ENCODE results near the gene PHACTR1.

The PHACTR1 gene

GRCh38 chr6:13075141-13075845, 358.7 kb downstream of the PHACTR1 start:
- H3K27ac ChIP-seq (ENCODE audit: low read depth, low read length) = no peak overlapping the region
- H3K79me2 ChIP-seq (ENCODE audit: control insufficient read depth, insufficient read depth, low read length, unreplicated experiment) = no peaks in the 10 kb centered on the region
- H2AFZ ChIP-seq (ENCODE audit: low read length, unreplicated experiment) = no peak overlapping the region
- no peak overlapping the region for H3K4me3 ChIP-seq (ENCODE audit: low read depth, low read length)
- H3K27me3 ChIP-seq (ENCODE audit: insufficient read depth, low read length) = no peaks in the 10 kb centered on the region
- H3K36me3 ChIP-seq (ENCODE audit: insufficient read depth, low read length) = no peaks in the 10 kb centered on the region
- H3K4me1 ChIP-seq (ENCODE audit: control insufficient read depth, insufficient read depth, low read length, unreplicated experiment) = no peaks in the 10 kb centered on the region

DNA sequence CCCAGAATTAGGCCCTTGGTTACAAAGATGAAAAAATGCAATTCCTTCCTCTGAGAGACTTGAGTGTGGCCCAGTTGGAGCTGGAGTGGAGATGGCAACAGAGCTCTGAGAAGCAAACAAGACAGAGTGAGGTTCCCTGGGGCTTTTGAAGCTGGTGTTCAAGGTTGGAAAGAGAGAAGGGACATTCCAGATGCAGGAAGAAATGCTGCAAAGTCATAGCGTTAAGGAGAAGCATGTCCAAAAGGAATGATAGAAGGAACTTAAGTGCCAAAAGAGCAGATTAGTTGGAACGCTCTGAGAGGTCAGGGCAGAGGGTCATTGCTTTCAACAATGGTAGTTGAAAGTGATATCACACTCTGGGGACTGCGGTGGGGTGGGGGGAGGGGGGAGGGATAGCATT, 360.0 kb downstream of the PHACTR1 start:
- no peaks in the 10 kb centered on the region for H3K4me1 ChIP-seq (ENCODE audit: control insufficient read depth, insufficient read depth, low read length, unreplicated experiment)
- no peak overlapping the region for H2AFZ ChIP-seq (ENCODE audit: low read length, unreplicated experiment)
- H3K79me2 ChIP-seq (ENCODE audit: control insufficient read depth, insufficient read depth, low read length, unreplicated experiment) = no peaks in the 10 kb centered on the region
- no peak overlapping the region for H3K4me3 ChIP-seq (ENCODE audit: low read depth, low read length)
- no peaks in the 10 kb centered on the region for H3K36me3 ChIP-seq (ENCODE audit: insufficient read depth, low read length)
- no peaks in the 10 kb centered on the region for H3K27me3 ChIP-seq (ENCODE audit: insufficient read depth, low read length)
- no peak overlapping the region for H3K27ac ChIP-seq (ENCODE audit: low read depth, low read length)

- H3K79me2 ChIP-seq (ENCODE audit: control insufficient read depth, insufficient read depth, low read length, unreplicated experiment) = no peaks in the 10 kb centered on the region
- no peaks in the 10 kb centered on the region for H3K27me3 ChIP-seq (ENCODE audit: insufficient read depth, low read length)
- H3K36me3 ChIP-seq (ENCODE audit: insufficient read depth, low read length) = no peaks in the 10 kb centered on the region
- no peak overlapping the region for H2AFZ ChIP-seq (ENCODE audit: low read length, unreplicated experiment)
- H3K4me1 ChIP-seq (ENCODE audit: control insufficient read depth, insufficient read depth, low read length, unreplicated experiment) = no peaks in the 10 kb centered on the region
- H3K4me3 ChIP-seq (ENCODE audit: low read depth, low read length) = no peak overlapping the region
- H3K27ac ChIP-seq (ENCODE audit: low read depth, low read length) = no peak overlapping the region
These were observed 360.6 kb downstream of the PHACTR1 start for GRCh38 chr6:13077117-13077516.

DNA sequence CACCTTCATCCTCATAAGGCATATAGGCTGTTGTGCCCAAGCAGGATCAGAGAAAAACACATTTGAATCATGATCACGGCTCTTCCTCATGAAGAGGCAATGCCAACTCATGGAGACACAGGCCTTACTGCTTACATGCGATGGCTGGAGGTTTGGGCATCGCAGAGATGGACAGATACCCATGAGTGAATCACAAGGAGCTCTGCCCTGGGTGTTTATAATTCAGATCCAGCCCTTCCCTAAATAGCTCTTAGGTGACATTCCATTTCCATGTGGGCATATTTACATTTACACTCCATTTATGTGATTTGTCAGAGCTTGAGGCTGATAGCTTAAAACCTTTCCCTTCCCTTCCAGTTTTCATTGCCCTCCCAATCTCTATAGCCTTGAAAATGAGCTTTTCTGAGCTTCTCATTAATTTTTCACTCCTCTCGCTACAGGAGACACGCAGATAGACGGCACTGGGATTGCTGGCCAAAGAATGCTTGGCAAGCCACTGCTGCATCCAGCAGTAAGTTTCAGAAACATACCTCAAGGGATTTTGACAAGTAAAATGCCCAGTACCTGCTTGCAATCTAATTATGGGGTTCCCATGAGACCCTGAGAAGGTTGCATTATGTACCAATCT, 362.6 kb downstream of the PHACTR1 start:
- H2AFZ ChIP-seq (ENCODE audit: low read length, unreplicated experiment) = no peak overlapping the region
- H3K27me3 ChIP-seq (ENCODE audit: insufficient read depth, low read length) = no peaks in the 10 kb centered on the region
- H3K36me3 ChIP-seq (ENCODE audit: insufficient read depth, low read length) = no peaks in the 10 kb centered on the region
- no peaks in the 10 kb centered on the region for H3K79me2 ChIP-seq (ENCODE audit: control insufficient read depth, insufficient read depth, low read length, unreplicated experiment)
- H3K4me3 ChIP-seq (ENCODE audit: low read depth, low read length) = no peak overlapping the region
- H3K27ac ChIP-seq (ENCODE audit: low read depth, low read length) = no peak overlapping the region
- no peaks in the 10 kb centered on the region for H3K4me1 ChIP-seq (ENCODE audit: control insufficient read depth, insufficient read depth, low read length, unreplicated experiment)

DNA sequence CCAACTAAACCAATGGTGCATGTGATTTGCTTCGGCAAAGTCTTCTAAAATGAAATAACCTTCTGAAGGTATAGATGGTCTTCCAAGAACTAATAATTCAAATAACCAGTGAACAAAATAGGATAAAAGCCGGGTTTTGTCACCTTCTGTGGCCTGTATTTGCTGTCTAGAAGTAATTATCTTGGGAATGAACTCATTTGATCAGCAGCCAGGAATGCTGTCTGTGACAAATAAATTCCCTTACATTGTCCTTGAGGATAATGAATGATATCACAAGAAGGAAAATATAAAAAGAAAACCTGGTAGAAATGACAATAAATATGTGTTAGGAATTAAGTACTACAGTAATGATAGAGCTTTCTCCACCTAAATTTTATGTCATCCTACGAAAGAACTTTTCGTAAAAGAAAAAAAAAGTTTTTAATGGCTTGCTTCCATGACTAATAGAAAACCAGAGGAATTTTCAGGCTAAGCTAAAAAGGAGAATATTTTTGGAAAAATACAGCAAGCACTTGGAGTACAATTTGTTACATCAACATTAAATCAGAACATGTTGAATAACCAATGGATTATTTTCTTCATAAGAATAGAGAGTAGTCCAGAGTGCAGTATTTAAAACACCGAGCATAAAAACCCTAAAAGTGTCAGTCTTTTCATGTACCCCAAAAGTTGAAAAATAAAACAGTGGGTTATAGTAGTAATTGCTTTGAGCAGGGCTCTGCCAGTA, 364.1 kb downstream of the PHACTR1 start:
- H3K4me1 ChIP-seq (ENCODE audit: control insufficient read depth, insufficient read depth, low read length, unreplicated experiment) = no peaks in the 10 kb centered on the region
- no peak overlapping the region for H3K27ac ChIP-seq (ENCODE audit: low read depth, low read length)
- H2AFZ ChIP-seq (ENCODE audit: low read length, unreplicated experiment) = no peak overlapping the region
- H3K27me3 ChIP-seq (ENCODE audit: insufficient read depth, low read length) = no peaks in the 10 kb centered on the region
- H3K4me3 ChIP-seq (ENCODE audit: low read depth, low read length) = no peak overlapping the region
- H3K36me3 ChIP-seq (ENCODE audit: insufficient read depth, low read length) = no peaks in the 10 kb centered on the region
- H3K79me2 ChIP-seq (ENCODE audit: control insufficient read depth, insufficient read depth, low read length, unreplicated experiment) = no peaks in the 10 kb centered on the region

DNA sequence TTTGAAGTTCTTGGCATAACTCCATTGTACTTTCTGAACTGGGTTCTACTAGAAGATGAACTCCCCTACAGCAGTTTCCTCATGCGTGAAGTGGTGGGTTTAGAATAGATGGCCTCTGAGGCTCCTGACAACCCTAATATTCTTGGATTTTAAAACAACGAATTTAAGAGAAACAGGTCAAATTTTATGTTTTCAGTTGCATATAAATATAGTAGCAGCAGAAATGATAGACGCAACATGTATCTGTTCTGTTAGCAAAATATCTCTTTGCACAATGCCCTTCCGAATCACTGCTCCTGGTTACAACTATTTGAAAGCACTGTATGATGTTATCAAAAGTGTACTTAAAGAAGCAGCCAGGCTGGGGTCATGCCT, 364.6 kb downstream of the PHACTR1 start:
- no peaks in the 10 kb centered on the region for H3K36me3 ChIP-seq (ENCODE audit: insufficient read depth, low read length)

GRCh38 chr6:13089296-13089994, 372.9 kb downstream of the PHACTR1 start:
- no peaks in the 10 kb centered on the region for H3K79me2 ChIP-seq (ENCODE audit: control insufficient read depth, insufficient read depth, low read length, unreplicated experiment)
- no peaks in the 10 kb centered on the region for H3K27me3 ChIP-seq (ENCODE audit: insufficient read depth, low read length)
- no peaks in the 10 kb centered on the region for H3K4me1 ChIP-seq (ENCODE audit: control insufficient read depth, insufficient read depth, low read length, unreplicated experiment)
- no peak overlapping the region for H2AFZ ChIP-seq (ENCODE audit: low read length, unreplicated experiment)
- no peak overlapping the region for H3K4me3 ChIP-seq (ENCODE audit: low read depth, low read length)
- H3K36me3 ChIP-seq (ENCODE audit: insufficient read depth, low read length) = no peaks in the 10 kb centered on the region
- H3K27ac ChIP-seq (ENCODE audit: low read depth, low read length) = no peak overlapping the region

More for the DNA sequence above, 364.6 kb downstream of the PHACTR1 start:
- Histone ChIP-seq H3K4me3 (ENCODE audit: low read depth, low read length) (no peak overlapping the region), H3K79me2 (ENCODE audit: control insufficient read depth, insufficient read depth, low read length, unreplicated experiment) (no peaks in the 10 kb centered on the region), H3K4me1 (ENCODE audit: control insufficient read depth, insufficient read depth, low read length, unreplicated experiment) (no peaks in the 10 kb centered on the region), H2AFZ (ENCODE audit: low read length, unreplicated experiment) (no peak overlapping the region), H3K27me3 (ENCODE audit: insufficient read depth, low read length) (no peaks in the 10 kb centered on the region), H3K27ac (ENCODE audit: low read depth, low read length) (no peak overlapping the region)

DNA sequence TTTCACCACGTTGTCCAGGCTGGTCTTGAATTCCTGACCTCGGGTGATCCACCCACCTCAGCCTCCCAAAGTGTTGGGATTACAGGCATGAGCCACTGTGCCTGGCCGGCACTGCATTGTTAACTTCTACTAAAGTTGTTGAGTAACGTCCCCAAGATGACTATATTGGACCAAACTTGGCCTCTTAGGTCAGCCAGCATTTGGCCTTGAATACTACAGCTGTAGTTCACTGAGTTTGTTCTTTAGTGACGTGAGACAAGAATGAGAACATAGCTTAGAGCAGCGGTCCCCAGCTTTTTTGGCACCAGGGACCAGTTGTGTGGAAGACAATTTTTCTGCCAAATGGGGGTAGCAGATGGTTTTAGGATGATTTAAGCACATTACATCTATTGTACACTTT, 374.6 kb downstream of the PHACTR1 start:
- H3K27me3 ChIP-seq (ENCODE audit: insufficient read depth, low read length) = no peaks in the 10 kb centered on the region
- no peaks in the 10 kb centered on the region for H3K4me1 ChIP-seq (ENCODE audit: control insufficient read depth, insufficient read depth, low read length, unreplicated experiment)
- H2AFZ ChIP-seq (ENCODE audit: low read length, unreplicated experiment) = no peak overlapping the region
- H3K27ac ChIP-seq (ENCODE audit: low read depth, low read length) = no peak overlapping the region
- H3K79me2 ChIP-seq (ENCODE audit: control insufficient read depth, insufficient read depth, low read length, unreplicated experiment) = no peaks in the 10 kb centered on the region
- H3K4me3 ChIP-seq (ENCODE audit: low read depth, low read length) = no peak overlapping the region
- no peaks in the 10 kb centered on the region for H3K36me3 ChIP-seq (ENCODE audit: insufficient read depth, low read length)

DNA sequence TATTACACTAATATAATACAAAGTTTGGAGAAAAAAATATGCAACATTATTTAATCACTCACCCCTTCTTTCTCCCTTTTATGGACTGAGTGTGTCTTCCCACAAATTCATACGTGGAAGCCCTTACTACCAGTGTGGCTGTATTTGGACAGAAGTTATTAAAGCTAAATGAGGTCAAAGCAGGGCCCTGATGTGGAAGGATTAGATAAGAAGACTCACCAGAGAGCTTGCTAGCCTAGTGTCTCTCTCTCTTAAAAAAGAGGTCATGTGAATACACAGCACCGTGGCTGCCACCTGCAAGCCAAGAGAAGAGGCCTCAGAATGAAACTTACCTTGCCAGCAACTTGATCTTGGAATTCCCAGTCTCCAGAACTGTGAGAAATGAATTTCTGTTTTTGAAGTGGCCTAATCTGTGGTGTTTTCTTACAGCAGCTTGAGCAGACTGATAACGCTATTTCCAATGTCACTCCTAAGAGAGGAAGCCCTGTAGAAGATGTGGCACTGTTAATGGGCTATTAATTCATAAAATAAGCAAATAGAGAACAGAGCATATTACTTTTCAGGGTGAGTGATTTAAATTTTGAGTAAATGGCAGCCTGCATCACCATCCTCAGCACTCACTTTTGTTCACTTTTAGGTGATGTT, 378.3 kb downstream of the PHACTR1 start:
- H3K4me3 ChIP-seq (ENCODE audit: low read depth, low read length) = no peak overlapping the region
- no peaks in the 10 kb centered on the region for H3K27me3 ChIP-seq (ENCODE audit: insufficient read depth, low read length)
- no peak overlapping the region for H3K27ac ChIP-seq (ENCODE audit: low read depth, low read length)
- no peaks in the 10 kb centered on the region for H3K36me3 ChIP-seq (ENCODE audit: insufficient read depth, low read length)
- no peaks in the 10 kb centered on the region for H3K79me2 ChIP-seq (ENCODE audit: control insufficient read depth, insufficient read depth, low read length, unreplicated experiment)
- H2AFZ ChIP-seq (ENCODE audit: low read length, unreplicated experiment) = no peak overlapping the region
- no peaks in the 10 kb centered on the region for H3K4me1 ChIP-seq (ENCODE audit: control insufficient read depth, insufficient read depth, low read length, unreplicated experiment)

DNA sequence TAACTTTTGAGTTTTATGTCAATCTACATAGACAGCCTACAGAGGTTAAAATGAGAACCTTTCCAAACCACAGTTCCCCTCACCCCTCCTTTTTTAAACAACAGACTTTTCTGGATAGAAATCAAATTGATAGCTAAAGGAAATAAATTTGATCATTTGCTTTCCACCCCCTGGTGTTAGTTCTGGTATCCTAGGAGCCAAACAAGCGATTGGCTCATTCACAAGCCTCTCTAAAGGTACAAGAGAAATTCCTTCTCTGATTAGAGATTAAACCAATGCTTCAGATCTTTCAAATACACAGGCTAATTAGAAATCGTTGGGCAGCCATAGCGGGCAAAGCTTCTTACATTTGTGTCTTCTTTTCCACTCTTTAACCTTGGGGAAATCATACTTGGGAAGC, 379.5 kb downstream of the PHACTR1 start:
- Histone ChIP-seq H2AFZ (ENCODE audit: low read length, unreplicated experiment) (no peak overlapping the region), H3K36me3 (ENCODE audit: insufficient read depth, low read length) (no peaks in the 10 kb centered on the region), H3K4me1 (ENCODE audit: control insufficient read depth, insufficient read depth, low read length, unreplicated experiment) (no peaks in the 10 kb centered on the region), H3K27me3 (ENCODE audit: insufficient read depth, low read length) (no peaks in the 10 kb centered on the region), H3K27ac (ENCODE audit: low read depth, low read length) (no peak overlapping the region), H3K79me2 (ENCODE audit: control insufficient read depth, insufficient read depth, low read length, unreplicated experiment) (no peaks in the 10 kb centered on the region), H3K4me3 (ENCODE audit: low read depth, low read length) (no peak overlapping the region)

All from ACC112 (cell line).